ENCODE measurements around the gene NDUFB2. TPM values are rescaled to one million over a fixed set of nuclear protein-coding genes. Genes with fewer than 3 reads are reported as not detected.

NDUFB2 gene
- total and polyA plus RNA-seq, 2 donors (not counting 3 experiments of a cell fraction or from before 2014, with no cell fraction given) = 197 to 1,075 TPM

DNA sequence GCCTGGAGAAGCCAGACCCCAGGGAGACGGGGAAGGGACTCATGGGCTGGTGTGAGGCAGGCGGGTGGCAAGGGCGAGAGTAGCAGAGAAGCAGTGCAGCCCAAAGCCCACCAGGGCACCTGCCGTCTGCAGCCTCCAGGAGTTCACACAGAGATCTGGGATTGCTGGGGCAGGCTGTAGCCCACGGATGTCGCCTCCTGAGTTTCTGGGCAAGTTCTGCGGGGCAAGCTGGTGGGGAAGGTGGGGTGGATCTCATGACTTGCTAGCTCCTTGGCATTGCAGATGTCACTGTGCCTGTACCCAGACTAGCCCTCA lies 17.7 kb upstream of the NDUFB2 start:
- TF ChIP-seq, protein P1, sequence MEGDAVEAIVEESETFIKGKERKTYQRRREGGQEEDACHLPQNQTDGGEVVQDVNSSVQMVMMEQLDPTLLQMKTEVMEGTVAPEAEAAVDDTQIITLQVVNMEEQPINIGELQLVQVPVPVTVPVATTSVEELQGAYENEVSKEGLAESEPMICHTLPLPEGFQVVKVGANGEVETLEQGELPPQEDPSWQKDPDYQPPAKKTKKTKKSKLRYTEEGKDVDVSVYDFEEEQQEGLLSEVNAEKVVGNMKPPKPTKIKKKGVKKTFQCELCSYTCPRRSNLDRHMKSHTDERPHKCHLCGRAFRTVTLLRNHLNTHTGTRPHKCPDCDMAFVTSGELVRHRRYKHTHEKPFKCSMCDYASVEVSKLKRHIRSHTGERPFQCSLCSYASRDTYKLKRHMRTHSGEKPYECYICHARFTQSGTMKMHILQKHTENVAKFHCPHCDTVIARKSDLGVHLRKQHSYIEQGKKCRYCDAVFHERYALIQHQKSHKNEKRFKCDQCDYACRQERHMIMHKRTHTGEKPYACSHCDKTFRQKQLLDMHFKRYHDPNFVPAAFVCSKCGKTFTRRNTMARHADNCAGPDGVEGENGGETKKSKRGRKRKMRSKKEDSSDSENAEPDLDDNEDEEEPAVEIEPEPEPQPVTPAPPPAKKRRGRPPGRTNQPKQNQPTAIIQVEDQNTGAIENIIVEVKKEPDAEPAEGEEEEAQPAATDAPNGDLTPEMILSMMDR (IDR thresholded peaks at IDR 0.05; ENCODE audit: extremely low read depth in 1 of 2, insufficient read depth in 1 of 2, low read depth in 1 of 2, low read length in 2 of 2) = no peak
- TF ChIP-seq MYC (IDR thresholded peaks at IDR 0.05; ENCODE audit: low read depth, low read length) = no peak
- TF ChIP-seq EZH2 (IDR thresholded peaks at IDR 0.05; ENCODE audit: borderline replicate concordance, low read depth, low read length, severe bottlenecking) = no peak
- no peak for TF ChIP-seq JUN (IDR thresholded peaks at IDR 0.05; ENCODE audit: borderline replicate concordance, insufficient read depth, insufficient read length, low read depth)
- no peak for TF ChIP-seq POLR2A (IDR thresholded peaks at IDR 0.05; ENCODE audit: low read depth, low read length)
- no peak for TF ChIP-seq POLR2AphosphoS5 (IDR thresholded peaks at IDR 0.05; ENCODE audit: insufficient read depth, low read depth, low read length)
- TF ChIP-seq, protein P2, sequence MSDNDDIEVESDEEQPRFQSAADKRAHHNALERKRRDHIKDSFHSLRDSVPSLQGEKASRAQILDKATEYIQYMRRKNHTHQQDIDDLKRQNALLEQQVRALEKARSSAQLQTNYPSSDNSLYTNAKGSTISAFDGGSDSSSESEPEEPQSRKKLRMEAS (IDR thresholded peaks at IDR 0.05; ENCODE audit: insufficient read depth, insufficient read length) = no peak
- no peak for TF ChIP-seq FOS (IDR thresholded peaks at IDR 0.05; ENCODE audit: borderline replicate concordance, insufficient read depth, low read length)
- no peak for TF ChIP-seq GATA2 (IDR thresholded peaks at IDR 0.05; ENCODE audit: insufficient read depth, insufficient read length, low read depth, low read length)
- ChIA-PET CTCF (interaction anchor here (1.0 to 1.1 kb wide), 2 partner anchors 132 to 971 kb away, joined by 3 read pairs; no protein-coding TSS in a partner anchor), POLR2A (interaction anchor here (0.5 kb wide), 1 partner anchor 236 kb away, joined by 8 read pairs; no protein-coding TSS in a partner anchor)
- Histone ChIP-seq H3K36me3 (ENCODE audit: control insufficient read depth in 2 of 2, extremely low read depth in 1 of 2, insufficient read depth in 2 of 2, low read length in 2 of 2) (peaks cover 0 to 7% of the 10 kb centered on the region in 2 experiments), H2AFZ (ENCODE audit: low read depth, low read length) (no peak overlapping the region), H3K9me3 (replicated peaks; ENCODE audit: control insufficient read depth, insufficient read depth, low read length) (no peaks in the 10 kb centered on the region), H3K27ac (ENCODE audit: insufficient read depth, low read depth, low read length) (no peak overlapping the region), H4K20me1 (replicated peaks; ENCODE audit: control insufficient read depth, extremely low read depth, insufficient read depth, low read length) (no peaks in the 10 kb centered on the region), H3K27me3 (ENCODE audit: control insufficient read depth in 2 of 2, insufficient read depth in 2 of 2, low read length in 2 of 2) (no peaks in the 10 kb centered on the region), H3K4me1 (ENCODE audit: control insufficient read depth, extremely low read depth, insufficient read depth, low read length) (peaks cover 4% of the 10 kb centered on the region), H3K79me2 (ENCODE audit: control insufficient read depth, insufficient read depth, low read length) (no peaks in the 10 kb centered on the region), H3K4me2 (ENCODE audit: insufficient read depth, low read length) (no peak overlapping the region), H3K9me1 (replicated peaks; ENCODE audit: control insufficient read depth, extremely low read depth, insufficient read depth, low read length) (no peaks in the 10 kb centered on the region), H3K4me3 (replicated peaks in 1 of 3; ENCODE audit: insufficient read depth in 1 of 3, low read depth in 1 of 3, low read length in 3 of 3) (no peak overlapping the region), H3K9ac (replicated peaks; ENCODE audit: extremely low read depth, insufficient read depth, low read length) (no peak overlapping the region)
- dilution Hi-C loops (cut with MboI; ENCODE audit: extremely low pct_ligation_motif_present, low sequenced_read_pairs) (no loop called here), intact Hi-C loops (cut with micrococcal nuclease) (loop anchor here (5.0 to 10.0 kb wide), 2 partner anchors 244 to 976 kb away; partner anchors contain the start of gene BRAF)
- BruUV-seq (replicated peaks) = no TSS peak
- DNase-seq (ENCODE audit: low read depth, low spot score) (no peak), FAIRE-seq (no peak)
